H1 (cell line): ENCODE measurements around the gene CADM1. TPM values are rescaled to one million over a fixed set of nuclear protein-coding genes. Genes with fewer than 3 reads are reported as not detected.

Source experiments
- CBX5 ChIP-seq: fragments of 300-800, 300-1000 bp; sonication (generic); IDR thresholded peaks from 2 replicates; pipeline ENCODE4 v1.7.1; 2016; ENCODE audit warnings: antibody characterized with exemption, low read length, low read depth
- CHD2 ChIP-seq: IDR thresholded peaks from 2 replicates; pipeline ENCODE4 v1.6.1; 2012; ENCODE audit warnings: low read length, improper control_type of control experiment
- CREB1 ChIP-seq: IDR thresholded peaks from 2 replicates; pipeline ENCODE4 v1.6.1; 2012; ENCODE audit warnings: inconsistent platforms
- EGR1 ChIP-seq: IDR thresholded peaks from 2 replicates; pipeline ENCODE4 v1.6.1; 2011; ENCODE audit warnings: low read depth, low read length, borderline replicate concordance
- RBBP5 ChIP-seq: IDR thresholded peaks from 2 replicates; pipeline ENCODE4 v1.7.1; 2012; ENCODE audit warnings: low read depth, mild to moderate bottlenecking, inconsistent platforms, low read length, moderate library complexity, borderline replicate concordance
- SP4 ChIP-seq: IDR thresholded peaks from 2 replicates; pipeline ENCODE4 v1.6.1; 2012; ENCODE audit warnings: low read length, inconsistent platforms
- YY1 ChIP-seq: IDR thresholded peaks from 2 replicates; pipeline ENCODE4 v1.6.1; 2011; ENCODE audit warnings: low read depth, mild to moderate bottlenecking, low read length
- ZNF274 ChIP-seq: IDR thresholded peaks from 2 replicates; pipeline ENCODE4 v1.7.0; 2012; ENCODE audit warnings: low read length, borderline replicate concordance; ENCODE audit errors: extremely low read depth
- polyA plus RNA-seq, 7 experiments: library from polyadenylated mRNA; depleted of rRNA in 3 of 7; stranded (reverse) in 5 of 7; unstranded in 2 of 7; fragments of >200 nt in 5 of 7; fragments of 200-250 nt in 2 of 7; gene quantifications; 1 replicate in 5 of 7; 2 replicates in 1 of 7; 4 replicates in 1 of 7; pipeline versions ENCODE4 v1.2.1 to v1.2.3, GENCODE V29; 2011 to 2013; ENCODE audit warnings: missing spikeins in 2 of 7, mixed read lengths in 2 of 7
- total RNA-seq: library from RNA; stranded (reverse); fragmentation: NEBNext Ultra II Directional; extraction: Animal tissue kit (Norgen Biotek cat#: 25700); gene quantifications from 2 replicates; pipeline ENCODE4 v1.2.1, GENCODE V29; 2021

Gene CADM1
- total and polyA plus RNA-seq, 2 of the 8 experiments (the other 6 are each of a cell fraction or from before 2014, with no cell fraction given): 8.3 to 25.3 TPM

- TF ChIP-seq RBBP5: no peak
- no peak for TF ChIP-seq CREB1
- TF ChIP-seq CBX5: no peak
- TF ChIP-seq SP4: no peak
- no peak for TF ChIP-seq CHD2
- TF ChIP-seq YY1: no peak
- no peak for TF ChIP-seq EGR1
- TF ChIP-seq ZNF274: no peak
- TF ChIP-seq, all 59 proteins: peak for 0
These were observed 246.9 kb downstream of the CADM1 start (continued) for GRCh38 chr11:115257270-115257669.
